ENCODE results near the gene PRDM11. TPM values are rescaled to one million over a fixed set of nuclear protein-coding genes. Genes with fewer than 3 reads are reported as not detected.

The PRDM11 gene
- total RNA-seq, 1 donor: 6.5 TPM

DNA sequence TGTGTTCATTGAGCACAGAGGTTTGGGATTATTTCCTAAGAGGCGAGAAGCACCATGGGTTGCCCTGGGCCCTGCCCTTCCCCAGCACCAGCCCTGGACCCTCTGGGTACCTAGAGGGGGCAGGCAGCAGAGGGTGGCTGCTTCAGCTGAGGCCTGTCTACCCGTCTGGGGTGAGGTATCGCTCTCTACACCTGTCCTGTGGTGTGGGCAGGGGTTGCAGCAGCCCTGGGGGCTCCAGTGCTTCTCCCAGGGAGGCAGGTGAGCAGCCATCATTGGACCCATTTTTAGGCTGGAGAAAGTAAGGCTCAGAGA lies 15.6 kb downstream of the PRDM11 start:
- TF ChIP-seq, protein P1, sequence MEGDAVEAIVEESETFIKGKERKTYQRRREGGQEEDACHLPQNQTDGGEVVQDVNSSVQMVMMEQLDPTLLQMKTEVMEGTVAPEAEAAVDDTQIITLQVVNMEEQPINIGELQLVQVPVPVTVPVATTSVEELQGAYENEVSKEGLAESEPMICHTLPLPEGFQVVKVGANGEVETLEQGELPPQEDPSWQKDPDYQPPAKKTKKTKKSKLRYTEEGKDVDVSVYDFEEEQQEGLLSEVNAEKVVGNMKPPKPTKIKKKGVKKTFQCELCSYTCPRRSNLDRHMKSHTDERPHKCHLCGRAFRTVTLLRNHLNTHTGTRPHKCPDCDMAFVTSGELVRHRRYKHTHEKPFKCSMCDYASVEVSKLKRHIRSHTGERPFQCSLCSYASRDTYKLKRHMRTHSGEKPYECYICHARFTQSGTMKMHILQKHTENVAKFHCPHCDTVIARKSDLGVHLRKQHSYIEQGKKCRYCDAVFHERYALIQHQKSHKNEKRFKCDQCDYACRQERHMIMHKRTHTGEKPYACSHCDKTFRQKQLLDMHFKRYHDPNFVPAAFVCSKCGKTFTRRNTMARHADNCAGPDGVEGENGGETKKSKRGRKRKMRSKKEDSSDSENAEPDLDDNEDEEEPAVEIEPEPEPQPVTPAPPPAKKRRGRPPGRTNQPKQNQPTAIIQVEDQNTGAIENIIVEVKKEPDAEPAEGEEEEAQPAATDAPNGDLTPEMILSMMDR (IDR thresholded peaks at IDR 0.05; ENCODE audit: insufficient read depth, low read depth, low read length): no peak
- no peak for DNase-seq (ENCODE audit: low read depth)
- H3K4me3 ChIP-seq (ENCODE audit: low read depth, low read length): no peak overlapping the region

DNA sequence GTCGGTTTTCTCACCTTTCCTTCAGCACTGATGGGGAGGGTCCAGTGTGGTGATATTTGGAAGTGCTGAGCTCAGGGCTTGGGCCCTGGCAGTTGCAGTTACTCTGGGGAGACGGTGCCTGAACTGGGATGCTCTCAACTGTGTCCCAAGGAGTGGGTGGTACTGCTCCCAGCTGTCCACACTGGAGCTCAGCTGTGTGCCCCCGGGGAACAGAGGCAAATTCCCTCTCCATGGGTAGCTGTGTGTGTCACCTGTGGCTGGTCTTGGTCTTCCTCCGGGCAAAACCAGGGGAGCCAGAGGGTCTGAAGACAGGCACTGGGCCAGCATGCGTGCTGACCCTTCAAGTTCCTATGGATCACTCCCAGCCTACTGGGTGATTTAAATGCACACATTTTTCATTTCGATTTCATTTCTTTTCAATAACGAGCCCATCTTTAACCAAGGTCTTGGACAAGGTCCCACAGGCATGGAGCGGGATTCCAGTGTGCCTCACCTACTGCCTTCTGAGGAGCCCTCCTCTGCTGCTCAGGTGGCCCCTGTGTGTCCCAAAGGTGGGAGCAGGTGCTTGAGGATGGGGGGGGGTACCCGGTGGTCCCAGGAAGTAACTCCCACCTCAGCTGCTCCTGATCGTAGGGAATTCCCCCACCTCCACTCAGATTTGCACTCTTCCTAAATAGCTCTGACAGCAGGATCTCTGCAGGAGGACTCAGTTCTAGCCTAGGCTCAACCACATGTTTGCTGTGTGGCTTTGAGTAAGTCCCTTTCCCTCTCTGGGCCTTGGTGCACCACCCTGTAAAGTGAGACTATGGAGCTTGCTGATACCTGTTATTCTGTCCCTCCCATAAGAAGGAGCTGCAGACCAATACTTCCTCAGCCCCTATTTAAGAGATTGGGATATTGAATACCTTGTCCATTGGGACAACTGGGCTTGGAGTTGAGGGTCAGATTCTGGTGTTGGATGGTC lies 16.8 kb downstream of the PRDM11 start:
- no peak for DNase-seq (ENCODE audit: low read depth)
- no peak overlapping the region for H3K4me3 ChIP-seq (ENCODE audit: low read depth, low read length)
- TF ChIP-seq, protein P1 (IDR thresholded peaks at IDR 0.05; ENCODE audit: insufficient read depth, low read depth, low read length): no peak

DNA sequence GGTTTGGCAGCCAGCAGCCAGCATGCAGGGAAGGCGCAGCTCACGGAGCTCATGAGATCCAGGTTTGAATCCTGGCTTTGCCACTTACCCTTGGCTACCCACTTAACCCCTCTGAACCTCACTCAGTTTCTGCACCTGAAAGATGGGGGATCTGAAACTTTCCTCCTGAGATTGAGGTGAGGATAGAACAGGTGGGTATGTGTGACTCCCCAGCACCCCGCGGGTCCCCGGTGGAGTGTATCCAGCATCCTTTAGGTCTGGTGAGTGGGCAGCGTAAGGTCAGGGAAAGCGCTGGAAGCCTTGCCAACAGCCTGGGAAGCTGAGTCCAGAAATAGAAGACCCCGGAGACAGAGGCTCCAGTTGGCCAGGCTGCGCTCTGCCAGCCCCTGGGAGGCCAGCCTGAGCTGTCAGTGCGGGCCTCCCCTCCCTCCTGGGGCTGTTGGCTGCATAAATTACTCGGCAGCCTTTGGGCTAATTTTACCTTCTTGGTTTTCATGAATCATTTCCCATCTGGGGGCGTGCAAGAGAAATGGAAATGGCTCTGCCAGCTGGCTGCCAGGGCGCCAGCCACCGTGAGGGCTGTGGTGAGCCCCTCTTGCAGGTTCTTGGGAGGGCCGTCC lies 17.6 kb downstream of the PRDM11 start:
- TF ChIP-seq, protein P1 (IDR thresholded peaks at IDR 0.05; ENCODE audit: insufficient read depth, low read depth, low read length): no peak
- H3K4me3 ChIP-seq (ENCODE audit: low read depth, low read length): no peak overlapping the region
- DNase-seq (ENCODE audit: low read depth): no peak

DNA sequence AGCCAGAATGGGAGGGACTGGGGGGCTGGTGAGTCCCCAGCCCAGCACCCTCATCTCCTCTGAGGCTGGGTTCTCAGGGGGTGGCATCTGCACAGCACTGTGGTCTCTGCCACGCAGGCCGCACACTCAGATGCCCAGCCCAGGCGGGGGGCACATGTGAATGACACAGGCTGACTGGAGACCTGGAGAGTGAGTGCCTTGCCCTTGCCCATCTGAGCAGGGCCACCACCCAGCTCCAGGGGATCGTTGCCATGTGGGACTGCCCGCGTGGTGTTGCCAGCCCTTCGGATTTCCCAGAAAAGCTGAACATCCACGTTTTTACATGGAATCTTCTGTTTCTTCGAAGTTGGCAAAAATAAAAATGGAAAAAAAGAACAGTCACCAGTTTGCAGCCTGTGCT lies 18.9 kb downstream of the PRDM11 start:
- H3K4me3 ChIP-seq (ENCODE audit: low read depth, low read length): no peak overlapping the region
- TF ChIP-seq, protein P1 (IDR thresholded peaks at IDR 0.05; ENCODE audit: insufficient read depth, low read depth, low read length): no peak
- no peak for DNase-seq (ENCODE audit: low read depth)

DNA sequence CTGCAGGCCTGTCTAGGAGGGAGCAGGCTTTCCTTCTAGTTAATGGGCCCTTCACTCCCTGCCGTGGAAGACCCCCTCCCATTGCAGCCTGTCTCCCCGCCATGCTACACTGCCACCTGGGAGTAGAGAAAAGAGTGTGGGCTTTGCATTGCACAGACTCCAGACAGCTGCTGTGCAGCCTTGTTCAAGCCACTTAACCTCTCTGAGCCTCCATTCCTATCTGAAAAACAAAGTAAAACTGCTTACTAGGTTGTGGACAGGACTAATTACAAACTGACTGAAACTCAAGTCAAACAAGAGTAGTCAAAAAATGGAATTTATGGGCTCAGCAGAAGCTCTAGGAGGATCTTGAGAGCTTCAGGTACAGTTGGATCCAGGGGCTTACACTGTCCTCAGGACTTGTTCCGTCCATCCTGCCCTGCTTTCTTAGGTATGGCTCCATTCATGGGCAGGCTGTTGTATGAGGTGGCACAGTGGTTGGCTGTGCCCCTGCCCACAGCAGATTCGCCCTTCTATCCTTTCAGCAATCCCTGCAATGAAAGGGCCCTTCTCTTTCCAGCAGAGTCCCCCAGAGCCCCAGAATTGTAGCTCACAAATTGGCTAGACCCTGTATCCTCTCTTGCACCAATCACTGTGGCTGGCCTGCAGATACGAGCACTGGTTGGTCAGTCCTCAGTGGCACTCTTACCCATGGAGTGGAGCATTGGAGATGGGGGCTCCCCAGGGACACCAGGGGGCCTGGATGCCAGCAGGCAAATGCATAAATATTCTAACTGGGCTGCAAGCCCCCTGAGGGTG lies 19.6 kb downstream of the PRDM11 start:
- no peak for DNase-seq (ENCODE audit: low read depth)
- TF ChIP-seq, protein P1 (IDR thresholded peaks at IDR 0.05; ENCODE audit: insufficient read depth, low read depth, low read length): no peak
- H3K4me3 ChIP-seq (ENCODE audit: low read depth, low read length): no peak overlapping the region

DNA sequence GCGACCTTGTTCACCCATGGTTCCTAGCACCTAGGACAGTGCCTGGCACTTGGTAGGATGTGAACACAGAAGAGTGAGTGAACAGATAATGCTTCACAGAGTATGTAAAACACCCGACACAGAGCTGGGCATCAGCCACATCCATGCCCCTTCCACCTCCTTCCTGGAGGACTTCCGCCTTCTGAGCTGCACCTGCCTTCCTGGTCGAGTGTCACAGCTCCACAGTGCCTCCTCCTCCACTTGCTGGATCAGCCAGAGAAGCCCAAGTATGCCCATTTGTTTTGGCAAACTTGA lies 20.1 kb downstream of the PRDM11 start:
- TF ChIP-seq, protein P1 (IDR thresholded peaks at IDR 0.05; ENCODE audit: insufficient read depth, low read depth, low read length): no peak
- DNase-seq (ENCODE audit: low read depth): no peak
- no peak overlapping the region for H3K4me3 ChIP-seq (ENCODE audit: low read depth, low read length)
